GM21717 (cell line): Measurements from ENCODE around the gene ERCC2.
"Not testable (repeated sequence)": the region's sequence is repeated elsewhere in the genome, so short reads cannot be mapped to it uniquely, and the experiment has no call there.

Experiments used
- ATAC-seq: cut with Tn5 transposase; IDR thresholded peaks from one replicate; pipeline ENCODE4 v1.9.1; 2021; ENCODE audit warnings: mild to moderate bottlenecking, moderate library complexity; ENCODE audit not compliant: unreplicated experiment

The ERCC2 gene

GRCh38 chr19:45370410-45371204 lies at the start of gene ERCC2:
Gene ERCC2, minus strand, starts transcription at chr19:45370573. Its CDS starts 33 bp downstream, at chr19:45370540.
- ATAC-seq: peak; percentile 87

DNA sequence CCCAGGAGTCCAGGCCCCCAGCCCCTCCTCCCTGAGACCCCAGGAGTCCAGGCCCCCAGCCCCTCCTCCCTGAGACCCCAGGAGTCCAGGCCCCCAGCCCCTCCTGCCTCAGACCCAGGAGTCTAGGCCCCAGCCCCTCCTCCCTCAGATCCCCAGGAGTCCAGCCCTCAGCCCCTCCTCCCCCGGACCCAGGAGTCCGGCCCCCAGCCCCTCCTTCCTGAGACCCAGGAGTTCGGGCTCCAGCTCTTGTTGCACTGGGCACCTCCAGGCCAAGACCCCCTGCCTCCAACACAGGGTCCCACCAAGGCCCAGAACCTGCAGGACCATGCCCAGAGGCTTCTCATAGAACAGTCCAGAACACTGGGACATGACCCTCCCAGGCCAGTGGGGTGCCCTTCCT lies 49.5 kb upstream of the ERCC2 start:
- no peak for ATAC-seq

- no peak for ATAC-seq
Measured at GRCh38 chr19:45419396-45419795, 49.0 kb upstream of the ERCC2 start.

- no peak for ATAC-seq
Measured at GRCh38 chr19:45418802-45419201, 48.4 kb upstream of the ERCC2 start.

DNA sequence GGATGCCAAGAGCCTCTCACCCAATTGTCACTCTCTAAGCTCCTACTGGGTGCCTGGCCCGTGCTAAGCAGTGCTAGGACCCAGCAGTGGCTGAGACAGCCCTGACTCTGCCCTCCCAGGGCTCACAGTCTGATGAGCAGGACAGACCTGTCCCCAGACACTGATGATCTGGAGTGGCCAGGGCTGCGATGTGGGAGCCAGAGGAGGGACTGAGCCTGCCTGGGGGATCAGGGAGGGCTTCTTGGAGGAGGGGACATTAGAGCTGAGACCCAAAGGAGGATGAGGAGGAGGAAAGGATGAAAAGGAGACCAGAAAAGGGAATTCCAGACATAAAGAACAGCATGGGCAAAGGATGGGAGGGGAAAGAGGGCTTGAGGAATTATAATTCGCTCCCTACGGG lies 46.8 kb upstream of the ERCC2 start:
- no peak for ATAC-seq

GRCh38 chr19:45414468-45414867 lies 44.1 kb upstream of the ERCC2 start:
- ATAC-seq: no peak

GRCh38 chr19:45413497-45413896 lies 43.1 kb upstream of the ERCC2 start:
- ATAC-seq: no peak

GRCh38 chr19:45410330-45410729 lies 40.0 kb upstream of the ERCC2 start:
- ATAC-seq: not testable (repeated sequence)

DNA sequence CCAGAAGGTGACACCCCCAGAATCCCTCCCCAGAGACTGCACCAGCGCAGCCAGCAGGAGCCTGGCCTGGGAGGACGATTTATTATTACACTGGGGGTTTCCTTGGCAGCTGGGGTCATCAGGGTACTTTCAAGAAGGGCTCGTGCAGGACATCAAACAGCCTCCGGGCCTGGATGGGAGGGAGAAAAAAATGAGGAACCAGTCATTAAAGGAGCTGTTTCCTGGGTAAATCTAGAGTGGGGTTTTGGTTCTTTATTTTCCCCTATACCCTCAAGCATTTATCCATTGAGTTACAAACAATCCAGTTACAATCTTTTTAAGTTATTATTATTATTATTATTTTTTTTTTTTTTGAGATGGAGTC lies 39.2 kb upstream of the ERCC2 start:
- no peak for ATAC-seq

DNA sequence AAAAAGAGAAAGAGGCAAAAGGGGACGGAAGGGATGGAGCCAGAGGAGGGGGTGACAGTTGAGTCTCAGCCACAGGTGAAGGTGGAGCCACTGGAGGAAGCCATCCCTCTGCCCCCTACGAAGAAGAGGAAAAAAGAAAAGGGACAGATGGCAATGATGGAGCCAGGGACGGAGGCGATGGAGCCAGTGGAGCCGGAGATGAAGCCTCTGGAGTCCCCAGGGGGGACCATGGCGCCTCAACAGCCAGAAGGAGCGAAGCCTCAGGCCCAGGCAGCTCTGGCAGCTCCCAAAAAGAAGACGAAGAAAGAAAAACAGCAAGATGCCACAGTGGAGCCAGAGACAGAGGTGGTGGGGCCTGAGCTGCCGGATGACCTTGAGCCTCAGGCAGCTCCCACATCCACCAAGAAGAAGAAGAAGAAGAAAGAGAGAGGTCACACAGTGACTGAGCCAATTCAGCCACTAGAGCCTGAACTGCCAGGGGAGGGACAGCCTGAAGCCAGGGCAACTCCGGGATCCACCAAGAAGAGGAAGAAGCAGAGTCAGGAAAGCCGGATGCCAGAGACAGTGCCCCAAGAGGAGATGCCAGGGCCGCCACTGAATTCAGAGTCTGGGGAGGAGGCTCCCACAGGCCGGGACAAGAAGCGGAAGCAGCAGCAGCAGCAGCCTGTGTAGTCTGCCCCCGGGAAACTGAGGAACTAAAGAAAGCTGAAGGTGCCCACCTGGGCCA lies 38.6 kb upstream of the ERCC2 start:
- ATAC-seq: no peak

DNA sequence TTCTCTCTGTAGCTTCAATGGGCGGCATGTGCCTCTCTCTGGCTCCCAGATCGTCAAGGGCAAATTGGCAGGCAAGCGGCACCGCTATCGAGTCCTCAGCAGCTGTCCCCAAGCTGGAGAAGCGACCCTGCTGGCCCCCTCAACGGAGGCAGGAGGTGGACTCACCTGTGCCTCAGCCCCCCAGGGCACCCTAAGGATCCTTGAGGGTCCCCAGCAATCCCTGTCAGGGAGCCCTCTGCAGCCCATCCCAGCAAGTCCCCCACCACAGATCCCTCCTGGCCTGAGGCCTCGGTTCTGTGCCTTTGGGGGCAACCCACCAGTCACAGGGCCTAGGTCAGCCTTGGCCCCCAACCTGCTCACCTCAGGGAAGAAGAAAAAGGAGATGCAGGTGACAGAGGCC lies 37.7 kb upstream of the ERCC2 start:
- ATAC-seq: no peak

DNA sequence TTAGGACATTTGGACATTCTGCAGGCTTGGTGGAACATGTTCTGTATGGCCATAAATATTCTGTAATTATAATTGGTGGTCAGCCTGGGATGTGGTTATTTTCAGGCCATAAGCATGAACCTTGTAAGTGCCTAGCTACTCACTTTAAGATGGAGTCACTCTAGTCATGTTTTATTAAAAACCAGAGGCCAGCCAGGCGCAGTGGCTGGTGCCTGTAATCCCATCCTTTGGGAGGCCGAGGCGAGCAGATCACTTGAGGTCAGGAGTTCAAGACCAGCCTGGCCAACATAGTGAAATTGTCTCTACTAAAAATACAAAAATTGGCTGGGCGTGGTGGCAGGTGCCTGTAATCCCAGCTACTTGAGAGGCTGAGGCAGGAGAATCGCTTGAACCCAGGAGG lies 37.2 kb upstream of the ERCC2 start:
- ATAC-seq: not testable (repeated sequence)

DNA sequence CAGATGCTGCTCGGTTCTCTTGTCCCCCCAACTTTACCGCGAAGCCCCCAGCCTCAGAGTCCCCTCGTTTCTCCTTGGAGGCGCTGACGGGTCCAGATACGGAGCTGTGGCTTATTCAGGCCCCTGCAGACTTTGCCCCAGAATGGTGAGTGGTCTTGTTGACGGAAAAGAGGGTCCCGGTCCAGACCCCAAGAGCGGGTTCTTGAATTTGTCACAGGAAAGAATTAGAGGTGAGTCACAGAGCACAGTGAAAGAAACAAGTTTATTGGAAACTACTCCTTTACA lies 36.7 kb upstream of the ERCC2 start:
- ATAC-seq: no peak

GRCh38 chr19:45406226-45407090 lies 36.1 kb upstream of the ERCC2 start, which contains the start of gene POLR1G:
Gene POLR1G, plus strand, starts transcription at chr19:45406644. Its CDS starts 53 bp downstream, at chr19:45406697.
- ATAC-seq: peak; percentile 56

DNA sequence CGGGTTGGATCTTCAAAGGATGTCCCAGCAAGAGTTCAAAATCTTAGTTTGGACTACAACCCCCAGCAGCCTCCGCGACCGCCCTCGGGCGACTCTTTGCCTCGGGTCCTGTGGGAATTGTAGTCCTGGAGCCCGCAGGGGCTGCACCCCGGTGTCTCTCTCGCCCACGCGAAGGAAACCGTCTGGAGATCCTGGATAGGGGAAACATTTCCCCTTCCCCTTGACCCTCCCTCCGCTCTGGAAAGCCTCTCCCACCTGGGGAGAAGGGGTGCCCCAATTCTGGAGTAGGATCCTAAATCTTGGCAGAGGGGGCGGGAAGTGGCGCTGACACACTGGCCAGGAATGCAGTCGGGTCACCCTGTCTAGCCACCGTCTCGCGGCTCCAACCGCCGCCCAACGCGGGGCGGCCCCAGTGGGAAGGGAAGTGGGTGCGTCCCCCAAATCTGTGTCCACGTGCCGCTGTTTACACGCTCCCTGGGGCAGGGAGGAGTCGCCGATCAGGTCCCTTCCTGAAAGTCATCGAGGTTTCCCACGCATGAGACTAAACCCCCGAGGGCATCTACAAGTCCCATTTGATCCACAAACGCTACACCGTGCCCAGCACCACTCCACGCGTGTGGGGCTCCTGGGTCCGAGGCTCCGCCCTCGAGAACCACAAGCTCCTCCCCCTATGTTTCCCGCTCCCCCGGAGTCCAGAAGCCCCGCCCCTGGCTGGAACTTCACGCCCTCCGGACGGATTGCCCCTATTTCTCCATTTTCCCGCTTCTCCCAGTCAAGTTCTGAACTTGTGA lies 35.3 kb upstream of the ERCC2 start:
- peak; percentile 39 for ATAC-seq

DNA sequence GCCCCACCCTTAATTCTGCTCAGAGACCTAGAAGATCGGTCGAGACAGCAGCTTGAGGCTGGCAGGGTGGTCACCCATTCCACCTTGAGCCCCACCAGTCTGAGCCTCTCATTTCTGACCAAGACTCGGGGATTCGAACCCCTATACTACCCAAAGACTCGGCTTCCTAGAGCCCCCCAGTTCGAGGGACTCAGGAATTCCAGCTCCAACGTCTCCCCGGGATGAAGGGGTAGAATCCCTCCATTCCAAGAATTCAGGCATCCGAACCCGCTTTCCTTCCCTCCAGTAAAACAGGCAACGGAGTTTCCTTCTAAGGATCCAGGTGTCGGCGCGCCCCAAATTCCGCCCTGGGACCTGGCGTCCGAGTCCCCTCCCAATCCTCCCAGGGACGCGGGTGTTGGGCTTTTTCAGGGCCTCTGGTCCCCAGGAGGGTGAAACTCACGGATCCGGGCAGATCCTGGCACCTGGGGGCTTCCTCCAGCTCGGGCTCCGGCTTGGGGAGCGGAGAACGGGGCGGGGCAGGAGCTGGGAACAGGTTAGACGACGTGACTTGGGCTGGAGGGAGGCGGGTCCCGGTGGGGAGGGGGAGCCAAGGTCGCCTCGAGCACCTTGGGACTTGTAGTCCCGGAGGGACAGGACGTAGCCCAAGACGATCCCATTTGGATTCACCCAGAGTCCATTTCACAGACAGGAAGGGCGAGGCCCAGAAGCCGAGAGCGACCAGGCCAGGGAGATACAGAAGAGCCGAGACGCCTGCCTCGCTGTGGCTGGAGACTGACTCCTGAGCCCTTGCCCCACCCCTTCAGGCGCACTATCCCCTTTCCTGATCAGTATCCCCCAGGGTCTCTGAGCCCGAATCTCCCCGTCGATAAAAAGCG lies 34.4 kb upstream of the ERCC2 start, which contains the start of gene PPP1R13L:
TSS of gene PPP1R13L (minus strand) at position 513 of the 878 bp plus-strand sequence. CDS start 6,751 bp downstream, outside the sequence.
- no peak for ATAC-seq

GRCh38 chr19:45403781-45404556 lies 33.6 kb upstream of the ERCC2 start:
- no peak for ATAC-seq

DNA sequence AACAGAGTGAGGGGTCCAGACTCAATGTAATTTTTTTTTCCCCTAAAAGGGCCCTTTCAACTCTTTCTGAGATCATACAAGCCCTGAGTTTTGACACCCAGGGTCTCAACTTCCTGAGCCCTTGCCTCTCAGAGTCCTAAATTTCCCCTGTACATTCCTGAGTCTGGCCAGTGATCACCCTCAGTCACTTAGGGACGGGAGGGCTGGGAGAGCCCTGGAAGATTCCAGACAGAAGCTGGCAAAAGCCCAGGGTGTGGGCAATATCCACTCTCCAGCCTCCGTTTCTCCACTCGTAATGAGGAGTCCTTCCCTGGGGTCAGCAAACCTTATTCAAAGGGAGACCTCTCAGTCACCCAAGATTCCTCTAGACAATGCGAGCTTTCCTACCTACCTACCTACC lies 32.9 kb upstream of the ERCC2 start:
- no peak for ATAC-seq
